A549 treated with AZD9567 at 1 μM for 4 hours (cell line): ENCODE results near the gene ZNF789. TPM values are rescaled to one million over a fixed set of nuclear protein-coding genes. Genes with fewer than 3 reads are reported as not detected.

Experiments used
- total RNA-seq: library from RNA; stranded (reverse); fragments of 200-300 nt; extraction: Qiagen RNA extraction; gene quantifications from 5 replicates; pipeline ENCODE4 v1.2.3, GENCODE V29; 2022; ENCODE audit not compliant: insufficient read depth

The ZNF789 gene
- total RNA-seq, result 8.0 to 13.8 TPM (median 9.2 TPM) in 5 replicates

GRCh38 chr7:99472561-99473314, at the start of gene ZNF789:
TSS of gene ZNF789 (plus strand) at chr7:99472890. CDS start at chr7:99476457, 3,567 bp downstream.

DNA sequence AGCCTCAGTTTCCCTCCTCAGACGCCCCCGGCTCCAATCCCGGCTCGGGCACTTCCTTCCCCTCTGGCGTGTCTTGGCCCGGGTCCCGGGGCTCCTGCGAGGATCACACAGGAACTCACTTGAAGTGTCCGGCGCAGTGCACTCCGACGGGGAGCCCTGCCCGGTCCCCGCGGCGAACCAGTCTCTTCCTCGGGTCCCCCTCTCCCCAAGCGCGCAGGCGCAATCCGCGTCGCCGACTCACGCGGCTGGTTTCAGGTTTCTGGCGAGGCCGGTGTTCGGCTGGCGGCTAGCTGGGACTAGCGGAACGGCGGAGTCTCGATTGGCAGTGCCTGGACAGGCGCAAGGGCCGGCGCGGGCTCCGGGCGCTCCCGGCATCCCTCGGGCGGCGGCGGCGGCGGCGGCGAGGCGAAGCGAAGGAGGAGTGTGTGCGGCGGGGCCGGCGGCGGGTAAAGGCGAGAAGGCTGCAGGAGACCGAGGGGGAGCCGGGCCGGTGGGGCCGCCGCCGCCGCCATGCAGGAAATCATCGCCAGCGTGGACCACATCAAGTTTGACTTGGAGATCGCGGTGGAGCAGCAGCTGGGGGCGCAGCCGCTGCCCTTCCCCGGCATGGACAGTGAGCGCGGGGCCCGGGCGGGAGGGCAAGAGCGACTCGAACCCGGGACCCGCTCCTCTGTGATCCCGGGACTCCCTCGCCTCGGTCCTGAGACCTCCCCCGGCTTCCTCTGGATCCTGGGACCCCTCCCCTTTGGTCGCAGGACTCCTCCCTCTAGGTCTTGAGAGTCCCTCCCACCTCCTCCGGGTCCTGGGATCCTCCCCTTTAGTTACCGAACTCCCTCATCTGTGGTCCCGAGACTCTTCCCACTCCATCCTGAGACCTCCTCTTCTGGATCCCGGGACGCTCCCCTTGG, 33.9 kb upstream of the ZNF789 start, which contains the start of the genes CPSF4 and PTCD1:
Gene CPSF4 (plus strand): TSS at position 371 of the 908 bp plus-strand sequence. CDS start 140 bp downstream, at position 511.
Gene PTCD1 (minus strand): TSS at position 226 of the 908 bp plus-strand sequence. CDS start 3,556 bp downstream, outside the sequence.

DNA sequence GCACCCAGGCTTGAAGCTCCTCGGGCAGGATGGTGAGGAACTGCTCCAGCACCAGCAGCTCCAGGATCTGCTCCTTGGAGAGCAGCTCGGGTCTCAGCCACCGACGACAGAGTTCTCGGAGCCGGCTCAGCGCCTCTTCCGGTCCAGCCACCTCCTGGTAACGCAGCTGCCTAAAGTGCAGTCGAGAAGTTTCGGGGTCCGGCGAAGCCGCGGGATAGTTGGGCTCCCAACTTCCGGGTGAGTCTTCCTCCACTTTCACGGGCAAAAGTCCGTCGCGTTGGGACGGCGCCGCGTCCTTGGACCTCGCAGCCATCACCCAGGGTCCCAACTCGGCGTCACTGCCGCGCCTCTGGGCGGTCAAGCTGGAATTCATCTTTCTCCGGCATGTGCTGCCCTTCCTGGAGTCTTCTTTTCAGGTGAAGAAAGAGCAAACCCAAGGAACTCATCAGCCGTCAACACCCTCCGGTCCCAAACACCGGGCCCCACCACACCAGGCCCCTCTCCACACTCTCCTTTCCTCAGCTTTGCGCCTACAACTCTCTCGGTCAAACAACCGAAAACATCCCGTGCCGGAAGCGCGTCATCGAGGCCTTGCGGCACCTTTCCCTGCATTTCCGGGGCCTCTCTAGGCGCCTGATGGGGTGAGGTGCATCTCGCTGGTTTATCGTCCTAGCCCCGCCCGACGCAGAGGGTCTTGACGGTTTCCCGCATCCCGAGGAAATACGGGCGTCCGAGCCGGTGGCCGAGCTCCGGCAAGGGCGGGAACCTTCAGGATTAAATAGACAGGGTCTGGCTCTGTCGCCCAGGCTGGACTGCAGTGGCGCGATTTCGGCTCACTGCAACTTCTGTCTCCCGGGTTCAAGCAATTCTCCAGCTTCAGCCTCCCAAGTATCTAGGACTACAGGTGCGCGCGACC, 27.3 kb downstream of the ZNF789 start, which contains the start of gene ZNF394:
Gene ZNF394 (minus strand): TSS at position 561 of the 916 bp plus-strand sequence. CDS start 188 bp downstream, at position 373.

DNA sequence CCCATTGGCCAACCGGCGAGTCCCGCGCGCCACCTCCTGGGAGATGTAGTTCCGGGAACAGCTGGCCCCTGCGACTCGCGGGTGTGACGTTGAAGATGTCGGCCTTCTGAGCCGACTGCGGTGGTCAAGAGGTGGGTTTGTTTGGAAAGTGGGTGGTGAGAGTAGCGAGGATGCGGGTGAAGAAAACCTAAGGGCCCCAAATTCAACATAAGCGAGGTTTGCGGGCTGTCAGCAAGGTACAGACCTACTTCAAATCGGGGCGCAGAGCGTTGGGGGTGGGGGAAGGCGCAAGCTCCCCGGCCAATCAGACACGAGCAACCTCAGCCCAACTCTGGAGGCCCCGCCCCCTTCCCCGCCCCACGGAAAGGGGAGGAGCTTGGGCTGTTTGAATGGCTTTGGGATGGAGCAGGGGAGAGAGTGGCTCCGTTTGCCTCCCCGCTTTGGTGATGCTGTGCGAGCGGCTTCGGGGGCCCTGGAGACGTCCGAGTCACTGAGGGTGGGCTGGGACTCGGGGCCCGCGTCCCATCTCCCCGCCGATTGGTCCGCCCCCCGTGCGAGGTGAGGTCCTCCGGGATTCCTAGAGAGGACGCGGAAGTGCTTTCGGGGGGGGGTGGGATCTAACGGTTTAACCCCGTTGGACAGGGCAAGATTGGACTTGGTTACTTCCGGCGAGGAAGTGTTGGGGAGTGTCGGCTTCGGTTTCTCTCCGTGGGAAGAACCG, 32.1 kb downstream of the ZNF789 start, which contains the start of gene ZKSCAN5:
Gene ZKSCAN5 (plus strand): TSS at position 60 of the 721 bp plus-strand sequence. CDS start 1,383 bp downstream, outside the sequence.

Other genes with a start within 250 kb of the ZNF789 start
- gene MYH16, start 200.1 kb upstream of the ZNF789 start, total RNA-seq, result 0.24 to 8.2 TPM (median 0.34 TPM) in 5 replicates
- gene ARPC1A, start 147.0 kb upstream of the ZNF789 start, total RNA-seq, result 107 to 127 TPM (median 123 TPM) in 5 replicates
- 287 to 303 TPM (median 288 TPM) in 5 replicates for gene ARPC1B, start 98.2 kb upstream of the ZNF789 start, total RNA-seq
- gene PDAP1, start 64.3 kb upstream of the ZNF789 start, total RNA-seq, result 152 to 187 TPM (median 175 TPM) in 5 replicates
- gene BUD31, start 63.9 kb upstream of the ZNF789 start, total RNA-seq, result 131 to 157 TPM (median 151 TPM) in 5 replicates
- 6.5 to 10.9 TPM (median 6.6 TPM) in 5 replicates for gene PTCD1, start 34.1 kb upstream of the ZNF789 start, total RNA-seq
- 40.4 to 49.9 TPM (median 47.9 TPM) in 5 replicates for gene CPSF4, start 33.9 kb upstream of the ZNF789 start, total RNA-seq
- 912 to 1,062 TPM (median 917 TPM) in 5 replicates for gene ATP5MF, start 6.7 kb upstream of the ZNF789 start, total RNA-seq
- gene ZNF394, start 27.4 kb downstream of the ZNF789 start, total RNA-seq, result 17.4 to 20.4 TPM (median 18.1 TPM) in 5 replicates
- gene ZKSCAN5, start 31.8 kb downstream of the ZNF789 start, total RNA-seq, result 8.6 to 12.6 TPM (median 9.5 TPM) in 5 replicates
- gene FAM200A, start 79.2 kb downstream of the ZNF789 start, total RNA-seq, result 5.0 to 7.4 TPM (median 6.5 TPM) in 5 replicates
- gene ZNF655, start 85.8 kb downstream of the ZNF789 start, total RNA-seq, result 45.1 to 56.7 TPM (median 53.1 TPM) in 5 replicates
- gene TMEM225B, start 125.4 kb downstream of the ZNF789 start, total RNA-seq, result 1.0 to 1.5 TPM (median 1.4 TPM) in 4 of 5 replicates, not detected in the other
- 9.2 to 20.9 TPM (median 9.9 TPM) in 5 replicates for gene ZSCAN25, start 144.1 kb downstream of the ZNF789 start, total RNA-seq
- 1.3 to 1.5 TPM (median 1.4 TPM) in 4 of 5 replicates, not detected in the other for gene CYP3A5, start 207.1 kb downstream of the ZNF789 start, total RNA-seq